GM18868 (cell line): Measurements from ENCODE around the gene PEAK1.
"Not testable (repeated sequence)": the region's sequence is repeated elsewhere in the genome, so short reads cannot be mapped to it uniquely, and the experiment has no call there.

Source experiments
- ATAC-seq: cut with Tn5 transposase; IDR thresholded peaks from one replicate; pipeline ENCODE4 v1.9.1; 2021; ENCODE audit warnings: mild to moderate bottlenecking, moderate library complexity; ENCODE audit not compliant: unreplicated experiment

The PEAK1 gene

GRCh38 chr15:77243135-77243534, 176.8 kb downstream of the PEAK1 start:
- ATAC-seq: no peak

- no peak for ATAC-seq
These were observed 179.9 kb downstream of the PEAK1 start for GRCh38 chr15:77239882-77240608.

GRCh38 chr15:77235566-77235965, 184.3 kb downstream of the PEAK1 start:
- no peak for ATAC-seq

- ATAC-seq: no peak
These were observed 191.1 kb downstream of the PEAK1 start for GRCh38 chr15:77228828-77229227.

- no peak for ATAC-seq
These were observed 193.3 kb downstream of the PEAK1 start for GRCh38 chr15:77226652-77227051.

- ATAC-seq: no peak
These were observed 194.3 kb downstream of the PEAK1 start for GRCh38 chr15:77225646-77226045.

GRCh38 chr15:77225088-77225487, 194.8 kb downstream of the PEAK1 start:
- no peak for ATAC-seq

- no peak for ATAC-seq
These were observed 195.6 kb downstream of the PEAK1 start for GRCh38 chr15:77224352-77224751.

GRCh38 chr15:77221708-77222107, 198.2 kb downstream of the PEAK1 start:
- ATAC-seq: no peak

GRCh38 chr15:77221174-77221573, 198.7 kb downstream of the PEAK1 start:
- no peak for ATAC-seq

- no peak for ATAC-seq
These were observed 200.1 kb downstream of the PEAK1 start for GRCh38 chr15:77219841-77220240.

- ATAC-seq: no peak
These were observed 210.7 kb downstream of the PEAK1 start for GRCh38 chr15:77209221-77209620.

- no peak for ATAC-seq
These were observed 211.7 kb downstream of the PEAK1 start for GRCh38 chr15:77208241-77208640.

- ATAC-seq: no peak
These were observed 218.2 kb downstream of the PEAK1 start for GRCh38 chr15:77201665-77202064.

- no peak for ATAC-seq
These were observed 223.5 kb downstream of the PEAK1 start for GRCh38 chr15:77196381-77196780.

GRCh38 chr15:77195586-77195985, 224.3 kb downstream of the PEAK1 start:
- ATAC-seq: no peak

- no peak for ATAC-seq
These were observed 227.5 kb downstream of the PEAK1 start for GRCh38 chr15:77192451-77192850.

- no peak for ATAC-seq
These were observed 228.6 kb downstream of the PEAK1 start for GRCh38 chr15:77191230-77191834.

GRCh38 chr15:77187751-77188464, 232.0 kb downstream of the PEAK1 start:
- ATAC-seq: peak; percentile 57

- no peak for ATAC-seq
These were observed 233.3 kb downstream of the PEAK1 start for GRCh38 chr15:77186594-77187011.

GRCh38 chr15:77185242-77185785, 234.6 kb downstream of the PEAK1 start:
- no peak for ATAC-seq

GRCh38 chr15:77184352-77184751, 235.6 kb downstream of the PEAK1 start:
- not testable (repeated sequence) for ATAC-seq
